Measurements from ENCODE around the gene BCL11B.

Gene BCL11B

GRCh38 chr14:99216191-99216590 is 55.8 kb downstream of the BCL11B start:
- no peak for DNase-seq

GRCh38 chr14:99215277-99215676 is 56.7 kb downstream of the BCL11B start:
- no peak for DNase-seq

DNA sequence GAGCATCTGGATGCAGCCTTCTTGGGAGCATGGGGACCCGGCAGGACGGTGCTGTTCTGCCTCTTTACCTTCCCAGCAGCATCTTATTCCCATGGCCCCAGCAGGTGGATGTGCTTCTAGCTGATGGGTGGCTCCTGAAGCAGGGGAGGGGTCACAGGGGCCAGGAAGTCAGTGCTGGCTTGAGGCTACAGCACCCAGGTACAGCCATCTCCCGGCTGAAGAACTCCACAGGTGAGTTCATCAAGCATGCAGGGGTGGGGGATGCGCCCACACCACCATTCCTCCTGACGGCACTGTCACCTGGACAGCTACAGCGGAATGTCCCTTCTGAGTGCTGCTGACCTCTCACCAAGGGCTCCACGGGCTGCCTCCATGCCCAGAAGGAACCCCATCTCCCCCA is 57.3 kb downstream of the BCL11B start:
- DNase-seq: no peak

GRCh38 chr14:99213527-99213971 is 58.4 kb downstream of the BCL11B start:
- no peak for DNase-seq

GRCh38 chr14:99213101-99213500 is 58.9 kb downstream of the BCL11B start:
- DNase-seq: no peak

GRCh38 chr14:99212646-99213045 is 59.4 kb downstream of the BCL11B start:
- no peak for DNase-seq

- DNase-seq: no peak
These were observed 59.8 kb downstream of the BCL11B start for GRCh38 chr14:99212199-99212598.

- no peak for DNase-seq
These were observed 60.6 kb downstream of the BCL11B start for GRCh38 chr14:99211410-99211809.

DNA sequence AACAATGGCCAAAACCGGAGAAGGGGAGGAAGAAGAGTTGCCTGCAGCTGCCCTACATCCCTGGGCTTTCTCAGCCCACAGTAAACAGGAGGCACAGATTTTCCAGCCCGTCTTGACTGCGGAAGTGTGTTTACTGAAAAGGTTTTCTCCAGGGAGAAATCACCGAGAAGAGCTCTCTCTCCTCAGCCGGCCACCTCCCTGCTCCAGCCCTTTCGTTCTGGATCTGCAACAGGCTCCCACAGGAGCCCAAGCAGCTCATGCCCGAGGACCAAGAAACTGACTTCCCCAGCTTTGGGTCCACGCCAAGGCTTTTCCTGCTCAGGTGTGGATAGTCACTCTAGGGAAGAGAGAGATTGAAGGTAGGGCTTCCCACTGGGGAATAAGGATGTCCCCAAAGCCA is 61.7 kb downstream of the BCL11B start:
- no peak for DNase-seq

DNA sequence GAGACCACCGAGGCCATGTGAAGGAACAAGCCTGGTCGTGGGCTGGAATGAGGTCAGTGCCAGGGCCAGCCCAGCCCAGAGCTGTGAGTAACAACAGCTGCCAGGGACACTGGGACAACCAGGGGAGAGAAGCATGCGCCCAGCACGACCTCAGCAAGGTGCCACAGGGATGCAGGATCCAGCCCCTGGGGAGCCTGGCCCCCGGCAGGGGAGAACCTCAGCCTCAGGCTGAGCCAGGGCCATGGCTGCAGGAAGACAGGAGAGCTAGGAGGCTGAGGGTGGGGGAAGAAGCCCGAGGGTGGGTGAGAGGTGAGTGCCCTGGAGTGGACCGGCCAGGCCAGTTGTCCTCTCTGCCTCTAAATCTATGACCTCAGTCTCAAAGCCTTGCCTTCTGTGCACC is 62.6 kb downstream of the BCL11B start:
- DNase-seq: no peak

GRCh38 chr14:99208318-99208717 is 63.7 kb downstream of the BCL11B start:
- no peak for DNase-seq

DNA sequence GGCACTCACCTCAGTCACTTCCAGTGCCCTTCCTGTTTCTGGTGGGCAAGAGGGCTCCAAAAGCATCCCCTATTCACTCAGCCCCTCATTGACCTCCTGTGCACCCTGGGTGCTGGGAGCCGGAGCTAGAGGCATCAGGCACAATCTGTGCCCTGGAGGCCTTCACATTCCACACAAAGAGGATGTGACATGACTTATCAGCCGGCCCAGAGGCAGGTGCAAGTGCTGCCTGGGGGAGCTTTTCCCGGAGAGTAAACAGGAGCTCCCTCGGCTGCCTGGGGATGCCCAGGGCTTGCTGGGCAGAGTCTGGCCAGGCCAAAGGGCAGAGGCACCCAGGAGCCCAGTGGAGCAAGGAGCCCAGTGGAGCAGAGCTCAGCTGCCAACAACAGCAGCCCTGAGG is 64.5 kb downstream of the BCL11B start:
- no peak for DNase-seq

DNA sequence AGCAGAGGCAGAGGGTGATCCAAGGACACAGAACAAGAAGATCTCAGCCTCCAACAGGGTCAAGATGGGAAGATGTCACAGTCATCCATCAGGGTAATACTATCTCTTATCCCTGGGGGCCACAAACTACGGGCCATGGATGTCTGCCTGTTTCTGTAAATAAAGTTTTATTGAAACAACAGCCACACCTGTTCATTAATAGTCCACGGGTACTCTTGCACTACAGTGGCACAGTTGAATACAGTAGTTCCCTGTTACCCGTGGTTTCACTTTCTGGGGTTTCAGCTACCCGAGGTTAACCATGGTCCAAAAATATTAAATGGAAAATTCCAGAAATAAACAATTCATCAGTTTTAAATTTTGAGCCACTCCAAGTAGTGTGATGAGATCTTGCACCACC is 65.9 kb downstream of the BCL11B start:
- no peak for DNase-seq

- no peak for DNase-seq
These were observed 66.8 kb downstream of the BCL11B start for GRCh38 chr14:99205086-99205688.

GRCh38 chr14:99203801-99204200 is 68.2 kb downstream of the BCL11B start:
- DNase-seq: no peak

- DNase-seq: no peak
These were observed 68.9 kb downstream of the BCL11B start for GRCh38 chr14:99203080-99203479.

- DNase-seq: no peak
These were observed 69.5 kb downstream of the BCL11B start for GRCh38 chr14:99202516-99202915.

- DNase-seq: no peak
These were observed 70.5 kb downstream of the BCL11B start for GRCh38 chr14:99201351-99202073.

DNA sequence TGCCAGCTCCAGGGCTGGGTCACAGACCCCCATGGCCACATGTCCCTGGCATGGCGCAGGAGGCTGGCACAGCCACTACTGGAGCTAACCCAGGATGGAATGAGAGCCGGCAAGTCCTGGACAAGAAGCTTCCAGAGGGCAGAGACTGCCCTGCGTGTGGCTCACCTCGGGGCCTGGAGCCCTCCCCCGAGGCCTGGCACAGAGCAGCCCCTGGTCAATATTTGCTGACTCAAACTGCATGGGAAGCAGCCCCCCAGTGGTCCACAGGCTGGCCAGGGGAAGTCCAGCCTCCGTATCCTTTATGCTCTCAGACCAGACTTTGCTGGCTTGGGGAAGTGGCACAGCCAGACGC is 71.4 kb downstream of the BCL11B start:
- DNase-seq: no peak

DNA sequence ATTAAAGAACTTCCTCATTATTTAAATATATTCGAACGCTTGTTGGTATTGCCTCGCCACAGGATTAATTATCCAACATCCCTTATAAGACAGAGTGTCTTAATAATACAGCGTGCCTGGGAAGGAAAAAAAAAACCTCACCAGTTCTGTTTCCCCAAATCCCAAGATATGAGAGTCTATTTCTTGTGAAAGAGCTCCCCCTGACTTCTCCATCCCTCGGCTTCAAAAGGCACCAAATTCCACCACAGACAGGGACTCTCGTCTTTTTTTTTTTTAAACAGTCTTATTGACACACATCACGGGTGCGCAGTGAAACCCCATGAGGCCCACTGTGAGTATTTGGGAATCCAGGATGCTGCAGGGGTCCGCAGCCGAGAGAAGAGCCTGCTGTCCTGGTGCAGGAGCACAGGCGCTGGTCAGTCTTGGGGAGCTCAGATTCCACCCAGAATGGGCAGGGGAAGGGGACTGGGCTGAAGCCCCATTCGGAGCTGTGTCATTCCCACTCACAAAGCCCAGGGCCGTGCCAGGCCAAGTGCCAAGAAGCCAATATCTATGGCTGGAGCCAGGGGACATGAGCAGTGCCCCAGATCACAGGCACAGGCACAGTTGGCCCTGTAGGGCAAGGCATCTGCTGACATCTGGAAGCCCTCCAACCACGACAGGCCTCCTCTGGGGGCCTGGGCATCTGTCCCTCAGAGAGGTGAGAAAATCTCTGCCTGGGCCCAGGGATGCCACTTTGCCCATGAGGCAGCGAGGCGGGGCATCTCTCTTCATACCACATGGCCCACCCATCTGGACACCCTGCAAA is 71.9 kb downstream of the BCL11B start:
- no peak for DNase-seq

- DNase-seq: no peak
These were observed 73.1 kb downstream of the BCL11B start for GRCh38 chr14:99198746-99199502.

GRCh38 chr14:99196310-99196650 is 75.7 kb downstream of the BCL11B start:
- DNase-seq: no peak

DNA sequence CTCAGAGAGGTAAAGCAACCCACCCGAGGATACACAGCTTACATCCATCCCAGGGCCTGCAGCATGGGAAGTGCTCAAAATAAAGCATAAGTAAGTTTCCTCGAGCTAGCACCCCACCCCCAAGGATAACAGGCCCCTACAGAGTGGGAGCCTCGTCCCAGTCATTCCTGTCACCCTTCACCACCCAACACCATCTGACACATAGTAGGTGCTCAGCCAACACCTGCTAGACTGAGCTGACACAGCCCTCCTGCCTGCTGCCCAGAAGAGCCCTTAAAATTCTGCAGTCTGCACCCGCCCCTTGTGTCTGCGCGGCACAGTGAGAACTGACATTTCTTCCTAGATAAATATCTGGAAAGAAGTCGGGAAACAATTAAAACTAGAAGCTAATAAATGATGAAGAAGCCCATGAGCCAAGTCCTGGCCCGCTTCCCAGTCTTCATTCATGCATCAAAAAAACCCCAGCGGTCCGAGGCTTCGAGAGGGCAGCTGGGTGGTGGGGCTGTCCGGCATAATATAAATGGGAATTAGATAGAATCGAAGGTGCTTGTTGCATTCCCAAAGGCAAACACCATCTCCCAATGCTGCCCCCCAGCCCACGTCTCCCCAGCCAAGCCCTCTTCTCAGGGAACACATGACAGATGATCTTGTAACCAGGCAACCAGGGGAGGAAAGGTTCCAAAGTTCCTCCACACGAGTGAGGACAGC is 76.2 kb downstream of the BCL11B start:
- DNase-seq: no peak
